GM12873 (cell line): ENCODE data around the gene GRID2.

Experiments
- TF ChIP-seq, protein P1 (sequence below): IDR thresholded peaks from 2 replicates; pipeline ENCODE4 v1.5.1; 2012; ENCODE audit warnings: low read depth, mild to moderate bottlenecking, moderate library complexity, low read length, control low read depth; ENCODE audit not compliant: insufficient read depth; ENCODE audit errors: missing control alignments

Gene GRID2

DNA sequence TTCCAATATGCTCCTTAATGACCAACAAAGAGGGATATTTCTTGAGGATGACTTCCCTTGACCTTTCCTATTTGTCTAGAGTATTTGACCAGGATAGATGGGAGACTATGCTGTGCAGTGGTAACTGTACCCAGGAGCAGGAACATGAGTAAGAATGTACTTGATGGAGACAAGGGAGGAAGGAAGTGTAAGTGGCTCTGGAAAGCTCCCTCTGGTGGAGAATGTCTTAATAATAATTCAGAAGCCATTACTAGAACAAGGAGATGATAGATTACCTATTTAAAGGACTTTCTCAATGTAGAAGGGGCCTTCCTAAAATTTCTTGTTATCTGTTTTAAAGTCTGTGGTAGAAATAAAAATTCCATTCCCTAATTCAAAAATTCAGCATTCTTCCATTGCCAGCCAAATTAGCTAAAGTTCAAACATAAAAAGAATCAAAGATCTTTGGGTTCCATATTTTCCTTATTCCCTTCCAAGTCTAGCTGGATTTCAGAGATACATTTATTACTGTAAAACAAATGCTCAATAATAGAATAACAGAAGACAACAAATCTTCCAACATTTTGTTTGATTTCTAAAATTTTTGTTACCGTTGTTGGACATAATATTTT, 83.8 kb downstream of the GRID2 start:
- TF ChIP-seq, protein P1, sequence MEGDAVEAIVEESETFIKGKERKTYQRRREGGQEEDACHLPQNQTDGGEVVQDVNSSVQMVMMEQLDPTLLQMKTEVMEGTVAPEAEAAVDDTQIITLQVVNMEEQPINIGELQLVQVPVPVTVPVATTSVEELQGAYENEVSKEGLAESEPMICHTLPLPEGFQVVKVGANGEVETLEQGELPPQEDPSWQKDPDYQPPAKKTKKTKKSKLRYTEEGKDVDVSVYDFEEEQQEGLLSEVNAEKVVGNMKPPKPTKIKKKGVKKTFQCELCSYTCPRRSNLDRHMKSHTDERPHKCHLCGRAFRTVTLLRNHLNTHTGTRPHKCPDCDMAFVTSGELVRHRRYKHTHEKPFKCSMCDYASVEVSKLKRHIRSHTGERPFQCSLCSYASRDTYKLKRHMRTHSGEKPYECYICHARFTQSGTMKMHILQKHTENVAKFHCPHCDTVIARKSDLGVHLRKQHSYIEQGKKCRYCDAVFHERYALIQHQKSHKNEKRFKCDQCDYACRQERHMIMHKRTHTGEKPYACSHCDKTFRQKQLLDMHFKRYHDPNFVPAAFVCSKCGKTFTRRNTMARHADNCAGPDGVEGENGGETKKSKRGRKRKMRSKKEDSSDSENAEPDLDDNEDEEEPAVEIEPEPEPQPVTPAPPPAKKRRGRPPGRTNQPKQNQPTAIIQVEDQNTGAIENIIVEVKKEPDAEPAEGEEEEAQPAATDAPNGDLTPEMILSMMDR: peak; percentile 67

DNA sequence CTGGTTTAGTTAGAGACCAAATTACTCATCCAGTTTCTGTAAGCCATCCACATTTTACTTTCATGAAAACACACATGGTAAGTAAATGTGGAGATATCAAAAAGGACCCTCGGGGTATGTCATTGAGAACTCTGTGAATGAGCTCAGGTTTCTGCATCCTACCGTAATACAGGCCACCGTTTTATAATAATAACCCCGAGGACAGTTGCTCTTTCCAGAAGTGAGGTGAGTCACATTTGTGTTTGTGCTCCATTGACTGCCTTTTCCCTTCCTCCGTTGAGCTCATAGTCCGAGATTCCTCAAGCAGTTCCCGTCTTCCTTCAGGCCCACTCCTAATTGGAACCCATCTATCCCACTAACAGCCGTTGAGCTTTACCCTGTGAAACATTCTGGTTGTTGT, 95.3 kb downstream of the GRID2 start:
- TF ChIP-seq, protein P1: no peak

DNA sequence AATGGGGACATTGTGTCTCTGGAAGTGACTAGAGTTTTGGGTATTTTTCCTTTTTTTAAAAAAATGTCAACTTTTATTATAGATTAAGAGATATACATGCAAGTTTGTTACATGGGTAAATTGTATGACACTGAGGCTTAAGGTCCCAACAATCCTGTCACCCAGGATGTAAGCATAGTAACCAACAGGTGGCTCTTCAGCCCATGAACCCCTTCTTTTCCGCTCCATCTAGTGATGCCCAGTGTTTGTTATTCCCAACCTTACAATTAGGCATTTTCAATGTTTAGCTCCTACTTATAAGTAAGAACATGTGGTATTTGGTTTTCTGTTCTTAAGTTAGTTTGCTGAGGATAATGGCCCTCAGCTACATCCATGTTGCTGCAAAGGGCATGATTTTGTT, 102.7 kb downstream of the GRID2 start:
- TF ChIP-seq, protein P1: no peak

DNA sequence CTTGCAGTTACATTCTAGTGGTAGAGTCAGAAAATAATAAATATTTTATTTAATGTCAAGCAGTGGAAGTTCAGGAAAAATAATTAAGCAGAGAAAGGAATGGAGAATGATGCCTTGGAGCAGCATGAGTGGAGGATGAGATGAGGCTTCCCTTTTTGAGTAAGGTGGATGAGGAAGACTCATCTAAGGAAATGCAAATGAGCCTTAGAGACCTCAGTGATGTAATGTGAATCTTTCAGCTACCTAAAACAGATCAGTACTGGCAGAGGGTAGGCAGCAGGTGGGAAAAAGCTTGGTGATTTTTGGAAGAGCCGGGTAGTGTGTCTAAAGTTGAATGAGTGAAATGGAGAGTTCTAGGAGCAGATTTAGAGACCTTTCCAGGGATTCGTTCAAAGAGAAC, 118.2 kb downstream of the GRID2 start:
- TF ChIP-seq, protein P1: no peak

DNA sequence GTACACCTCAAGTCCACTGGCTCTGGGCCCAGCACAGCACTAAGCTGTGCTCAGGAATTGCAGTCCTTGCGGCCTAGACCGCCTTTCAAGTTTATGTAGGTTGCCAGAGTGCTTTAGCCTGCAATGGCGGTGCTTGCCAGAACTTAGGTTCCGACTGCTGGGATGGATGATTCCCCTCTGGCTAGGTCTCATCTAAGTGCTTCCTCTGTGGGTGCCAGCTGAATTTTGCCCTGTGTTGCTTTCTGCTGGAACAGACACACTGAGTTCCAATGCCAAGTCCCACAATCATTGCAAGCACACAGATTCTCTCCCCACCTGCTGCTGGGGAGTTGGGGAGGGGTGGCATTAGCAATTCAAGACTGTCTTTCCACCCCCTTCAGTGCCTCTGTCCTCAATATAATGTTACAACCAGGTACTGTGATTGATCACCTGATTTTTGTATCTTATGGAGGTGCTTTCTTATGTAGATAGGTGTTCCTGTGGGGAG, 129.5 kb downstream of the GRID2 start:
- TF ChIP-seq, protein P1: no peak

DNA sequence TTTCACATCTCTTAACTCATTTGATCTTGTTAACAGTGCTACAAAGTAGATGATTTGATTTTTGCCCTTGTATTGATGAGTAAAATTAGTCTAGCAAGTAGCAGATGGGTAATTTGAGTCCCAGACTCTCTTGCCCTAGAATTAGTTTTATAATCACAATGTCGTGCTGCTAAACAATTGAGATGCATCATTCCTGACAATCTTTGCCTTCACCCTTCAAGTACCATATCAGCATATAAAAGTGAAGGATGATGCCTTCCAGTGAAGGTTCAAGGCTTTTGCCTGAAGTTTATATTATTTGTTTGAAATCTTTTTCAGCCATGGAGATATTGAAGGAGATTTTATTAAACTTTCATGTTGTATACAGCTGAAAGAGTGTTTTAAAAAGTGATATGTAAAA, 141.4 kb downstream of the GRID2 start:
- TF ChIP-seq, protein P1: no peak

DNA sequence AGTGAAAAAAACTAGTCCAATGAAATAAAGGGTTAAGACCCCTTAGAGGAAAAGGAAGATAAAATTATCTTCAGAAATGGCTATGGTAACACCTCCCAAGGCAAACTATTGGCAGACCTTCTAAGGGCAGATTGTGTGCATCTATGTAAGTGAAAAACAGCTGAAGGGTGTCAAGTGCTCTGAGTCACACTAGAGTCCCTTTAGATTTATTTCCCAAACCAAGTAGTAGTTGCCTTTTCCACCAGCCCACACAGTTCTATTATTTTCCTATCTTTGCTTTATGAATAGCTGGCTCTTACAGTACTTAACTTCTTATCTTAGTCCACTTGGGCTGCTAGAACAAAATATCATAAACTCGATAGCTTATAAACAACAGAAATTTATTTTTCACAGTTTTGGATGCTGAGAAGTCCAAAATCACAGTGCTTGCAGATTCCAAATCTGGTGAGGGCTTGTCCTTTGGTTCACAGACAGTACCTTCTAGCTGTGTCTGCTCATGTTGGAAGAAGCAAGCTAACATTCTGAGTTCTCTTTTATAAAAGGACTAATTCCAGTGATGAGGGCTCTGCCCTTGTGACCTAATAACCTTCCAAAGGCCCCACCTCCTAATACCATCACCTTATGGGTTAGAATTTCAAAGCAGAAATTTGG, 143.6 kb downstream of the GRID2 start:
- TF ChIP-seq, protein P1: no peak
